ENCODE measurements around the gene INHA.

INHA gene

DNA sequence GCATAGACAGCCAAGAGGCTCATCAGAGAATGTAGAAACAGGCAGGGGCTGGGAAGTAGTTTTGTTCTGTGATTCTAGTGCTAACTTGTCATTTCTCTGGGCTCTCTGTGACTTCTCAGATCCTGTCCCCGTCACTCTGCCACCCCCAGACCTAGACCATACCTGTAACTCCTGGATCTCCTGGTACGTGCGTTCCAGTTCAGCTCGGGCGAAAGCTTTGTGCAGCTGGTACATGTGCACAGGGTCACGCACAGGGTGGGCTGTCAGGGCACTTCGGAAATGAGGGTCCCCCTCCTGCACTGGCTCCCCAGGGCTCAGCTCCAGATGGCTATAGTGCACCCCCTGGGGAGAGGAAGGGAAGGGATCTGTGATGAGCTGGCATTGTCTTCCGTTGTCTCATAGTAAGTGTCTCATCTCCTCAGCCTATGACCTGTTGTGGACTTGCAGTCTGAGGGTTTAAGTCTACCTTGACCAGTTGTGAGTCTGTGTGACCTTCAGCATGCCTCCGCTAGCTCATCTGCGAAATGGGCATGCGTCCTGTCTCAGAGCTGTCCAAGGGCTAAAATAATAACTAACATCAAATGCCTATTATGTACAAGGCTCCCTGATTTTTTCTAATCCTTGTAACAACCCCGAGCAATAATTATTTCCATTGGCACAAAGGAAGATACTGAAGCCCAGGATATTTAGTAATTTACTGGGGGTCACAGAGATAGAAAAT lies 31.2 kb upstream of the INHA start:
- DNase-seq = no peak

DNA sequence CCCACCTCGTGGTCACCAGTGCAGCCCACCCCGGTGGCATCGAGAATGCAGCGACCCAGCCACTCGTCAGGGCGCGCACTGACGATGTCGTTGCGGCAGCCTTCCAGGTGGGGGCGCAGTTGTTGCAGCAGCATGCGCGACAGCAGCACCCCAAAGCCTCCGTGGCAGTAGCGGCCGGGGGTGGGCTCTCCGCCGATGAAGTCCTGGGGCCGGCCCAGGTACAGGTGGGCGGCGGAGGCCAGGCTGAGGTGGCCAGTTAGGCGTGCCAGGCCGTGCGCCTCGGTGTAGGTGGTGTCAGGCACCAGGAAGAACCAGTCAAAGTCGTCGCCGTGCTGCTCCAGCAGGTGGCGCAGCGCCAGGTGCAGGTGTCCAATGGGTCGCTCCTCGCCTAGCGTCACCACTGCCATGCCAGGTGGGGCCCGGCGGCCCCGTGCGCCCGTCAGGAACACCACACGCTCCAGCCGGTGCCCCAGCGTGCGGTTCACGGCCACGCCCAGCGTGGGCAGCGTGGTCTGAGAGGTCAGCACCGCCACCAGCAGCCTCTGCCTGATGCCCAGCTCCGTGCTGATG lies 30.4 kb upstream of the INHA start:
- DNase-seq = peak; percentile 90

DNA sequence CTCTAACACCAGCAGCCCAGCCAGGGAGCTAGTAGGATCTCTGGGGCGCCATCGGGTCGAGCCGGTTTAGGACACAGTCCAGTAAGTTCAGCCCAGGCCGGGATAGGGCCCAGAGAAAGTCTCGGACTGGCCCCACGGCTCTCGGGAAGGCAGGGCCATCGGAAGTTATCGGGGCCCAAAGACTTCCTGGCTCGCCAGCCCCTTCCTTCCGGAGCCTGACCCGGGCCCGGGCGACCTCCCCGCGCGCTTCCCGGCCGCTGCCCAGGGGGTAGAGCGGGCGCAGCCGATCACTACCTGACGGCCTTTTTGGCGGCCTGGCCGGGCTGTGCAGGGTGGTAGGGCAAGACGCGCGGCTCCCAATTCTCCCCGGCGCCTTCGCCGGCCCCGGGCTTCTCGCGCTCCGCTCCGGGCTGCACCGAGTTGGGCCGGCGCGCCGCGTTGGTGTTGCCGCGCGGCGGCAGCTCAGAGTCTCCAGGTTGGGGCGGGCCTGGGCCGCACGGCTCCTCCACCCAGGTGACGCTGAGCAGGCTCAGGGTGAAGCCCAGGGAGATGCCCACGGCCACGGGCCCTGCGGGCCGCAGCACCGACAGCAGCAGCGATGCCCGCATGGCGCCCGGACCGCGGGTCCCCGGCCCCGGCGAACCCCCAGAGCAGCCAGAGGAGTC lies 29.0 kb upstream of the INHA start:
- no peak for DNase-seq

DNA sequence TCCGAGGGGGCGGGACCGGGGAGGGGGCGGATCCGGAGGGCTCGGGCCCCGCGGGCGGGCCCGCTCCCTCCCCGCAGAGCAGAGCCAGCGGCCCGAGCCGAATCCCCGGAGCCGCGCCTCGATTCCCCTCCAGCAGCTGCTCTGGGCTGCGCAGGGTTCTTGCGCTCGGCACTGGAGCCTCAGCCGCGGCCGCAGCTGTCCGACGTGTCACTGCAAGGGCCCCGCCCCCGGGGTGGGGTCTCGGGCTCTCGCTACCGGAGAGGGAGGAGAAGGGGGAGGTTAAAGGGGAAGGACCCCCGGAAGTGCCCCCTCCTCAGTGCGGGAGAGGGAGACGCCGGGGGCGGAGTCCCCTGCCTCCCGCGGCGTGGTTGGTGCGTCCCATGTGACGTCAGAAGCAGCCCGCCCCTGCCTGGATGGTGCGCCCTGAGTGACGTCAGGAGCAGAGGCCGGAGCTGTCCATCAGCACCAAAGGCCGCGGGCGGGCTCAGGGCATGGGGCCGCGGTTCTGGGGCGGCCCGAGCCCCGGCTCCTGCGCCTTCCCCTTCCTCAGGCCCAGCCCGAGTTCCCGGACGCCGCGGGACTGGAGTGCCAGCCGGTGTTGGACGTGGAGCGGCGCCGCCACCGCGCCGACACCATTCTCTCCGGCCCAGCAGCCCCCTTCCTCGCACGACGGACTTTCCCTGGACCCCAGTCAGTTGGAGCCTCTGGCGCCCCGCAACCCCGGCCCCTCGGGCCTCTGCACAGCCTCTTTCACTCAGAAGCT lies 28.3 kb upstream of the INHA start, which contains the start of the genes CHPF and TMEM198:
Gene CHPF (minus strand): TSS at position 214 of the 763 bp plus-strand sequence. CDS start 271 bp downstream, outside the sequence.
Gene TMEM198 (plus strand): TSS at position 433 of the 763 bp plus-strand sequence. CDS start 700 bp downstream, outside the sequence.
- peak; percentile 93 for DNase-seq

DNA sequence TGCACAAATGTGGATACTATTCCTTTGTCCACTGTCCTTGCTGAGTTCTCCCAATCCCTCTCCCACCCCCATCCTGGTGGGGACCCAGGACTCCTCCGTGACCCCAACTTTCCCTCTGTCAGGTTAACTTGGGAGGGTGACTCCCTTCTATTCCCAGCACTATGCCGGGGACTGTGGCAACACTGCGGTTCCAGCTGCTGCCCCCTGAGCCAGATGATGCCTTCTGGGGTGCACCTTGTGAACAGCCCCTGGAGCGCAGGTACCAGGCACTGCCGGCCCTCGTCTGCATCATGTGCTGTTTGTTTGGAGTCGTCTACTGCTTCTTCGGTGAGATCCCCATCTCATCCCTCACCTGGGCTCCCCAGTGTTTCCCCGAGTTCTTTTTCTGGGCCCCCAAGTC lies 27.5 kb upstream of the INHA start:
- DNase-seq = no peak

DNA sequence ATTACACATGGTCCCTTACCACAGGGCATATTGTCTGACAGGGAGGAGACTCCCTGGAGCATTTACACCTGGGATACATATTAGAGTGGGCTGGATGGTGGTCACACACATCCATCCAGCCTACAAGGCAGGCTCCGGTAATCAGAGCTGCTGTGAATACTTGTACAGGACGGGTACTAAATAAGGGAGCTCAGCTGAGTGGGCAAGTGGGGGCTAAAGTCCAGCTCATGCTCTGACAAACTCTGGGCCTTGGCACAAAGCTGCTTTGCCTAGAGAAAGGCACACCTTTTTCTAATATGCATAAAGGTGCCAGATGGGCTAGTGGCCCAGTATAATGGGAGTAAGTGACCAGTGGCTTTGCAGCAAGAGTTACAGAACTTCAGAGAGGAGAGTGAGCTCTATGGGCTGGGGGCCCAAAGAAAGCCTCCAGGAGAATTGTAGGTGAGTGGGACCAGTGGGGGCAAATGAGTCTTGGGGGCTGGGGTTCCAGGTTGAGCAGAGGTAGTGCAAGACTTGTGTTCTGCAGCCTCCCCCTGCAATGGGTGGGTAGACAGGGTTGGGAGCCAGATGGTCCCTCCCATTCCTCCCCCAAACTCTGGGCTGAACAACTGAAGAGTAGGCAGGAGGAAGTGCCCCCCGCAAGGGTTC lies 26.7 kb upstream of the INHA start:
- no peak for DNase-seq

DNA sequence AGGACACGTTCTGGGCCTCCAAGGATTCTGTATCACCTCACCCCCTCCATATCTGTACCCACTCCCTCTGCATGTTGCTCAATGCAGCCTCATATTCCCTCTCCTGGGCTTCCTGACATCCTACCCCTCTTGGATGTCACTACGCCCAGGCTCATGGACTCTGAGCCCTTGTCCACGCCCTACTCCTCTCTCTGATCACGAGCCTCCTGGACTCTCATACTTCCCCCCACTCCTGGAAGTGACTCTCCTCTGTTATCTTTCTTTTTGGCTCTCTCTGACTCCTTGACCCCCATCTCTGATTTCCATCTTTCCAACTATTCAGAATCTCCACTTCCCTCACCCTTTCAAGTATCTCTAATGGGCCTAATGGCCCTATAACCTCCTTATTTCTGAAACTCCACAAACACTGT lies 26.2 kb upstream of the INHA start:
- no peak for DNase-seq

DNA sequence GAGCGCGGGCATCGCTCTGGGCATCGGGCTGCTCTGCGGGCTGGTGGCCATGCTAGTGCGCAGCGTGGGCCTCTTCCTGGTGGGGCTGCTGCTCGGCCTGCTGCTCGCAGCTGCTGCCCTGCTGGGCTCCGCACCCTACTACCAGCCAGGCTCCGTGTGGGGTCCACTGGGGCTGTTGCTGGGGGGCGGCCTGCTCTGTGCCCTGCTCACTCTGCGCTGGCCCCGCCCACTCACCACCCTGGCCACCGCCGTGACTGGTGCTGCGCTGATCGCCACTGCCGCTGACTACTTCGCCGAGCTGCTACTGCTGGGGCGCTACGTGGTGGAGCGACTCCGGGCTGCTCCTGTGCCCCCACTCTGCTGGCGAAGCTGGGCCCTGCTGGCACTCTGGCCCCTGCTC lies 24.5 kb upstream of the INHA start:
- no peak for DNase-seq

DNA sequence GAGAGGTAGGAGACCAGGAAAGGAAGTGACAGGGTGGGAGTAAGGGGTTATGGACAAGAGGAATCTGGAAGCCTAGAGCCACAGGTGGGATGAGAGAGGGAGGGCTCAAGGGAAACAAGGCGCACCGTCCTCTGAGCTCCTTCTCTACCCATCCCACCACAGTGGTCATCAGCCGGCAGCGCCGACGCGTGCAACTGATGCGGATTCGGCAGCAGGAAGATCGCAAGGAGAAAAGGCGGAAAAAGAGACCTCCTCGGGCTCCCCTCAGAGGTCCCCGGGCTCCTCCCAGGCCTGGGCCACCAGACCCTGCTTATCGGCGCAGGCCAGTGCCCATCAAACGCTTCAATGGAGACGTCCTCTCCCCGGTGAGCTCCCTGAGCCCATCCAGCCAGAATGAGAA lies 23.1 kb upstream of the INHA start:
- DNase-seq = no peak

DNA sequence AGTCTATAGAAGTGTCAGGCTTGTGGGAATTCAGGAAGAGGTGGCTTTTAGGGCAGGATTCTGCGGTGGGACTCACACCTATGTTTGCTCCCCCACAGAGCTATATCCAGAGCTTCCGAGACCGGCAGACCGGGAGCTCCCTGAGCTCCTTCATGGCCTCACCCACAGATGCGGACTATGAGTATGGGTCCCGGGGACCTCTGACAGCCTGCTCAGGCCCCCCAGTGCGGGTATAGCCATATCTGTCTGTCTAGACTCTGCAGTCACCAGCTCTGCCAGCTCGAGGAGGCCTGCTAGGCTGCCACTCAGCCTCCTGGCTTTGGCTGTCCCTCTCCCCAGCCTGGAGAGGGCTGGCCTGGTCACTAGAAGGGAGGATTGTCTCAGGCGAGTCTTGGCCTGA lies 22.5 kb upstream of the INHA start:
- no peak for DNase-seq

DNA sequence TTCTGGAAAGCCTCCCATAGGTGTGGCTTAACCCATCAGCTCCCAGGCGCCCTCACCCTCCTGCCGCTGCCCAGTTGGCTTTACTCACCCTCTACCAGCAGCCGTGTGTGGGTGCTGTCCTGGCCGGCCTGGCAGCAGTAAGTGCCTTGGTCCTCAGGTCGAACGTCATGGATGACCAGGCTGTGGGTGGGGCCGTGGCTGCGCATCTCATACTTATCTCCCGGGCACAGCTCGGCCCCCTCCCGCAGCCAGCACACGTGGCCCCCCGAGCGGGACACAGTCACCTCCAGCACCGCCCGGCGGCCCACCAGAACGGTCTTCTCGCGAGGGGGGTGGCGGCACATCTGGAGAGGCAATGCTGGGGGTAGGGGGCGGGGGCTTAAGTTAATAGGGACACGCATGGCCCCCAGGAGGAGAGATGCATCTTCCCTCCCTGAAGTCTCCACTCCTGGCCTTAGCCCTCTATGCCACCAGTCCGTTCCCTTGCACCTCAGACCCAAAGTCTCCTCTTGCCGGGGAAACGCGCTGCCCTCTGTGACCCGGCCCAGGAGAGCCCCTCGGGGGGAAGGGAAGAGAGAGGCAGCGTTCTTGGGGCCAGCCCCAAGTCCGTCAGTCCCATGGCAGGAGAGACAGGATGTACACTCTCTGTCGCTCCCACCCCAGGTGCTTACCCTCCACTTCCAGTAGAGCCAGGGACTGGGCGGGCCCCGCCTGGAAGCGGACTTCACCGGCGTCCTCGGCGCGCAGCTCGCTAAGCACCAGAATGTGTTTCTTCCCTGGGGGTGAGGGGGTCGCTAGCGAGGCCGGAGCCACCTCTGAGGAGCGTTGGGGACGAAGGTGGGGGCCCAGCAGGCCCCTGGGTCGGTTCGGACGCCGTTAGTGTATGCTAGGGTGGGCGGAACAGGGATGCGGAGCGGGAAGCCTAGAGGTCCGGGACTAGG lies 20.4 kb upstream of the INHA start:
- peak; percentile 47 for DNase-seq

DNA sequence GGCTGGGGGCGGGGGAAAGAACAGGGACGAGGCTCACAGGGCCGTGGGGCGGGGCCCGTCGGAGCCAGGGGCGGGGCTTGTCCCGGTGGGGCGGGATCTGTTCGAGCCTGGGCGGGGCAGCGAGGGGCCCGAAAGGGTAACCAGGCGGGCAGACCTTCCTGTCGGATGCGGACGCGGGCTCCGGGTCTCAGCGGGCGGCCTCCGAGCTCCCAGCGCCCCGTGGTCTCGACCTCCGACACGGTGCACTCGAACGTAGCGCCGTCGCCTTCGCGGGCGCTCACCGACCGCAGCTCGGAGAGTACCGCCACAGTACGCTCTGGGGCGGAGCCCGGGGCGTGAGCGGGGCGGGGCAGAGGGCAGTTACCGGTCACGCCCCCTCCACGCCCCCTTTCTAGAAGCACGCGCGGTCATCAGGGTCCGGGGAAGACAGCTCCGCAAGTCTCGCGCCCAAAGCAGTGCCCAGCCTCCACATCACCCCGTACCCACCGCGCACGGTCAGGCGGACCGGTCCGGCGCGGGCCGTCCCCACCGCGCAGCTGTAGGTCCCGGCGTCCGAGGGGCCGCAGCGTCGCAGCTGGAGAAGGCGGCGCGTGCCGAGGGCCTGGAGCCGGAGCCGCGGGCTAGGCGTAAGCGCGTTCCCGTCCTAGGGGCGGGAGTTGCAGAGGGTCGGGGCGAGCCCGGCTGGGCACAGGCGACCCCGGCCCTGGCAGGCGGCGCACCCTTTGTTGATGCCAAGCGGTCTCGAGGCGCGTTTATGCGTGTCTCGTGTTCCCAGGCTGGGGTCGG lies 19.5 kb upstream of the INHA start:
- DNase-seq = peak; percentile 85

DNA sequence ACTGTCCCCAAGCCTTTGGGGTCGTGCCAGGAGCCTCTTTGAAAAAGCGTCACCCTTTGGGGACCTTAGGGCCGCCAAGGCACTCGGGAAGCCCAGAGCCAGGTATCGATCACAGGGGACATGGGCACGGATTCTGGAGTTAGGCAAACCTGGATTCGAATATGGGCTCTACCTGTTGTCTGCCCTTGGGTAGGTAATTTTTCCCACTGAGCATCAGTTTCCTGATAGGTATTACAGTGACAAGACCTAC lies 19.0 kb upstream of the INHA start:
- DNase-seq = no peak

DNA sequence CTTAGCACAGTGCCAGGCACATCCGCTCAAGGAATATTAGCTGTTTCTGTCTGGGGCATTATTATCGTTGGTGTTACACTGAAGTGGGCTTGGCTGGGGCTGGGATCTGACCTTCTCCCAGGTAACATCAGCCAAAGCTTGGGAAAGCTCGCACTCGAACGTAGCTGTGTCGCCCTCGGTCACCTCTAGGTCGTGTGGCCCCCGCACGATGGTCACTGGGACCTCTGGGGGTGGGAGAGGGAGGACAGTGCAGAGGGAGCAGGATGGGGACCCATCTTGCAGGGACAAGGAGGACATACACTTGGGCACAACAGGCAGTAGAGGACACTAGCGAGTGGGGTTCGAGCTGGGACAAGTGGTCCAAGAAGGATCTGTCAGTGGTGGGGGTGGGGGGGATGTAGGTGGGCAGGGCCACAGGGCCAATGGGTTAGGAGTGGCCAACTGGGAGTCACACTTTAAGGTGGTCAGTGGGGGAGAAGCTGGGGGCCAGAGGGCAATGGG lies 18.6 kb upstream of the INHA start:
- no peak for DNase-seq

DNA sequence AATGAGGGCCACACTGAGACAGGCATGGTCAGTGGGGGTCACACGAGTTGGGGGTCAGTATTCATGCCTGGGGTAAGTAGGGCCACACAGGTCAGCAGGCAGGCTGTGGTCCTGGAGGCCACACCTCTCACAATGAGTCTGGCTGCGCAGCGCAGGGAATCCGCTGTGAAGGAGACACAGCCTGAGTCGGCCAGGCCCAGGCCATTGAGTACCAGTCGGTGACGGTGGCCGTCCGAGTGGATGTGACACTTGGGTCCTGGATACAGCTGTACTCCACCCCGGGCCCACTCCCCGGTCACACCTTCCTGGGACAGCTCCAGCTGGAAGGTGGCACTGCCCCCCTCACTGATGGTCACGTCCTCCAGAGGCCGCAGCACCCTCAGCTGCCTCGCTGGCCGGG lies 17.8 kb upstream of the INHA start:
- no peak for DNase-seq

DNA sequence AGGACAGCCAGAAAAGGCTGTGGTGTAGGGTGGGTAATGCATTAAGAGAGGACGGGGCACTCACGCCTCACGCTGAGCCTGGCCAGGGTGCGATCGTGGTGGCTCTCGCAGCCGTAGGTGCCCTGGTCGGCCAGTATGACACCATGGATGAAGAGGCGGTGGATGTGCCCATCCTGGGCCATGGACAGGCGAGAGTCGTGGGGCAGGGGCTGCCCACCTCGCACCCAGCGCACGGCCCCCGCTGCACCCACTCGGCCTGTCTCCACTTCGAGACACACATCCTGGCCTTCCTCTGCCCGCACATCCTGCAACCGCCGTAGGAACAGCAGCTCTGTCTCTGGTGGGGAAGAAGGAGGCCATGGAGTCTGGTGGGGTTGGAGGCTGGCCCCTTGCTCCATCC lies 16.2 kb upstream of the INHA start:
- DNase-seq = no peak

DNA sequence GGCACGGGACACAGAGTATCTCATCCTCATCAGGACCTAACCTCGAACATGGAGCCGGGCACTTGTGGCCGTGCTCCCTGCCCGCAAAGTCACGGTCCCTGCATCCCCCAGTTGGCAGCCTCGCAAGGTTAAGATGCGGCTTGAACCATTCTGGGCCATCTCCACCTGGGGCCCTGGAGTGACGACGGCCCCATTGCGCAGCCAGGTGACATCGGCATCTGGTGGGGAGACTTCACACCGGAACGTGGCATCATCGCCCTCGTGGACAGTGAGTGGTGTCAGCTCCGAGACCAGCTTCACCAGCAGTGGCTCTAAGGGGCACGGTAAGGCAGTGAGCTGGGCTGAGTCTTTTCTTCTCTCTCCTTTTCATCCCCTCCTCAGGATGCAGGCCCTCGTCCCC lies 15.7 kb upstream of the INHA start:
- no peak for DNase-seq

DNA sequence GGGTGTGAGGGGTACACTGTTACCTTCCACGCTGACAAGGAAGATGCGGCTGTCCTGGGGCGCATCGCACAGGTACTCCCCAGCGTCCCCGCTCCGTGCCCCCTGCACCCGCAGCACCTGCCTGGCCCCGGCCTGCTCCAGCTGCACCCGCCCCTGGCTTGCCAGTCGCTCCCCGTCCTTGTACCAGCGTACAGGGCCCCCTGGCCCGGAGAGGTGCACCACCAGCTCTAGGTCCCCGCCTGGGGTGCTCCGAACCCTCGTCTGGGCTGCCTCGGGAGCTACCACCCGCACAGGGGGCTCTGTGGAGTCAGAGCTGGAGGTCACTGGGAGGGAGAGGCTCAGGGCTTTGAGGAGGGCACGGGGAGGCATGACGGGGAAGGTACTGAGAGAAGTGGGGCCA lies 14.8 kb upstream of the INHA start:
- DNase-seq = no peak

DNA sequence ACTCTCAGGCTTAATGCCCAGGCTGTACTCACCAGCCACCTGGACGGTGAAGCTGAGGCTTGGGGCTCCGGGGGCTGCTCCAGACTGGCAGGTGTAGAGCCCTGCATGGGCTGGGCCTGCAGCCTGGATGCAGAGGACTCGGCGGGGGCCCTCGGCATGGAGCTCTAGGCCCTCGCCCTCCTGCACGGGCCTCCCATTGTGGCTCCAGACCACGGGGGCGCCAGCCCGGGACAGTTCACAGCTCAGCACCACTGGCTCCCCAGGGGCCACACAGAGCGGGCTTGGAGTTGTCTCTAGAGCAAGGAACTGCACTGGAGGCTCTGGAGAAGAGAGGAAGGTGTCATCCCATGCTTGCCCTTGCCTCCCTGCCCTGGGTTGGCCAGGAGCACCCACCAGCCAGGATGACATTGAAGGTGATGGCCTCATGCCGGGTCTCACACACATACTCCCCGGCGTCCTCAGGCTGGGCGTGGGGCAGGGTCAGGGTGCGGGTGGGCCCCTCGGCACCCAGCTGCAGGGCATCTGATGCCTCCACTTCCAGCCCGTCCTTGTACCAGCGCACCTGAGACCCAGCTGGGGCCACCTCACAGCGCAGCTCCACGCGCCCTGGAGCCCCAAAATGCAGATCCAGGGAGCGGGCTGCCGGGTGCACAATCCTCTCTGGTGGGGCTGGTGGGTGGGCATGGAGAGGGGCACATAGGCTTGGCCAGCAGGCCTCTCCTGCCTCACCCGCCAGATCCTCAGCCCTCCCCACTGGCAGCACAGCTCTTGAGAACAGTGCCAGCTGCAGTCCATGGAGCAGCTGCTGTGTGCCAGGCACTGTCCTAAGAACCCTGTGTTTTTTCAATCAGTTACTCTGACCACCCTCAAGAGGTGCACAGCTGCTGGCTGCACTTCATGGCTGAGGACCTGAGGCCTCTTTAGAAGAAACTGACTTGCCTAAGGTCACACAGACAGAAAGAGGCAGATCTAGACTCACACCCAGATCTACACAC lies 14.0 kb upstream of the INHA start:
- DNase-seq = no peak

Data from activated CD4-positive, CD25-positive, alpha-beta regulatory T cell treated with anti-CD3 and anti-CD28 coated beads, Interleukin-2, amount 50 U/mL, for 72 hours (primary cell).